K562 (cell line): ENCODE results near the gene CDC123. TPM values are rescaled to one million over a fixed set of nuclear protein-coding genes. Genes with fewer than 3 reads are reported as not detected.

Source experiments
- CBX8 ChIP-seq: fragments of 200-600 bp; sonication (generic); IDR thresholded peaks from 2 replicates; pipeline ENCODE4 v1.6.1; 2012; ENCODE audit warnings: borderline replicate concordance, mixed run types, low read depth, mild to moderate bottlenecking, moderate library complexity, mixed read lengths, low read length, control low read depth, inconsistent platforms; ENCODE audit not compliant: poor library complexity, severe bottlenecking; ENCODE audit errors: extremely low read depth
- FUS ChIP-seq: fragments of 200-400 bp; formaldehyde crosslinking; optimal IDR thresholded peaks from 2 replicates; pipeline ENCODE3; 2017; ENCODE audit warnings: low read depth, low read length
- KDM2B ChIP-seq: fragments of 250-450 bp; sonication (Bioruptor Pico); IDR thresholded peaks from 2 replicates; pipeline ENCODE4 v1.8.0; 2021; ENCODE audit warnings: mild to moderate bottlenecking, moderate library complexity
- KLF13 ChIP-seq: fragments of 450-650 bp; IDR thresholded peaks from 2 replicates; pipeline ENCODE4 v1.6.1; 2016; ENCODE audit warnings: missing genetic modification characterization, low read depth, mild to moderate bottlenecking, missing compliant biosample characterization, moderate library complexity, borderline replicate concordance
- NCOA4 ChIP-seq: fragments of 450-650 bp; IDR thresholded peaks from 2 replicates; pipeline ENCODE4 v1.6.1; 2018; ENCODE audit warnings: mild to moderate bottlenecking; ENCODE audit not compliant: partially characterized antibody
- TRIM25 ChIP-seq: fragments of 450-650 bp; IDR thresholded peaks from 2 replicates; pipeline ENCODE4 v1.7.0; 2016; ENCODE audit warnings: borderline replicate concordance
- XRCC5 ChIP-seq: fragments of 200-400 bp; formaldehyde crosslinking; IDR thresholded peaks from 2 replicates; pipeline ENCODE4 v1.6.1; 2017; ENCODE audit warnings: low read depth, mild to moderate bottlenecking, low read length
- ZBTB40 ChIP-seq, 2 experiments: fragments of 450-650 bp in 1 of 2; sonication (generic) in 1 of 2; formaldehyde crosslinking in 1 of 2; IDR thresholded peaks; 2 replicates each; pipeline versions ENCODE4 v1.7.1 to v1.9.0; 2016 to 2022; ENCODE audit warnings: inconsistent platforms in 1 of 2, mild to moderate bottlenecking in 1 of 2, missing genetic modification reagents in 1 of 2
- ZNF592 ChIP-seq: fragments of 450-650 bp; IDR thresholded peaks from 2 replicates; pipeline ENCODE4 v1.6.1; 2017; ENCODE audit warnings: antibody characterized with exemption, mild to moderate bottlenecking
- ZNF740 ChIP-seq, 3 experiments: fragments of 200-800 bp in 1 of 3; sonication (Bioruptor generic) in 1 of 3; sonication (generic) in 1 of 3; formaldehyde crosslinking in 1 of 3; IDR thresholded peaks; 2 replicates each; pipeline versions ENCODE4 v1.6.1 to v1.8.0; 2016 to 2022; ENCODE audit warnings: mild to moderate bottlenecking in 2 of 3, missing compliant biosample characterization in 2 of 3, missing genetic modification characterization in 2 of 3, missing genetic modification reagents in 1 of 3
- polyA plus RNA-seq, 8 experiments: library from polyadenylated mRNA; depleted of rRNA in 4 of 8; stranded (reverse) in 5 of 8; unstranded in 3 of 8; fragments of >200 nt; fragmentation: Nextera tagmentation in 2 of 8; fragmentation: Illumina TruSeq in 1 of 8; extraction: Ambion mirVana in 2 of 8; extraction: Trizol in 1 of 8; gene quantifications; 2 replicates each; pipeline versions ENCODE4 v1.2.1 to v1.2.3, GENCODE V29; 2011 to 2014; ENCODE audit warnings: inconsistent platforms in 1 of 8, missing spikeins in 1 of 8
- total RNA-seq, 7 experiments: library from RNA; depleted of rRNA in 6 of 7; stranded (reverse); fragments of >200 nt in 6 of 7; fragmentation: Illumina TruSeq in 2 of 7; extraction: Trizol in 2 of 7; gene quantifications; 2 replicates each; pipeline versions ENCODE4 v1.2.1 to v1.2.3, GENCODE V29; 2011 to 2021; ENCODE audit warnings: low replicate concordance in 1 of 7

CDC123 gene
- total and polyA plus RNA-seq, 9 of the 15 experiments (the other 6 are each of a cell fraction or from before 2014, with no cell fraction given): 137 to 288 (median 175) TPM

GRCh38 chr10:12208460-12208859 lies 12.5 kb downstream of the CDC123 start (continued):
- TF ChIP-seq NCOA4: no peak
- no peak for TF ChIP-seq ZNF592
- no peak for TF ChIP-seq TRIM25
- TF ChIP-seq KLF13 (tag): no peak
- TF ChIP-seq CBX8: no peak
- no peak for TF ChIP-seq ZNF740 (CRISPR knock-in tag; IDR thresholded peaks at IDR 0.05)
- TF ChIP-seq ZNF740 (tag; IDR thresholded peaks at IDR 0.05): no peak
- no peak for TF ChIP-seq XRCC5
- TF ChIP-seq ZBTB40 (IDR thresholded peaks at IDR 0.05): no peak
- TF ChIP-seq ZBTB40 (CRISPR knock-in tag; IDR thresholded peaks at IDR 0.05): no peak
- TF ChIP-seq KDM2B (CRISPR knock-in tag): no peak
- TF ChIP-seq FUS: no peak
